ENCODE data around the gene RPEL1. TPM values are rescaled to one million over a fixed set of nuclear protein-coding genes. Genes with fewer than 3 reads are reported as not detected.
A peak's percentile ranks its signal among the peaks of the same experiment; 100 is the strongest.
"Not testable (repeated sequence)": the region's sequence is repeated elsewhere in the genome, so short reads cannot be mapped to it uniquely, and the experiment has no call there.

Gene RPEL1
- total RNA-seq, result not detected

DNA sequence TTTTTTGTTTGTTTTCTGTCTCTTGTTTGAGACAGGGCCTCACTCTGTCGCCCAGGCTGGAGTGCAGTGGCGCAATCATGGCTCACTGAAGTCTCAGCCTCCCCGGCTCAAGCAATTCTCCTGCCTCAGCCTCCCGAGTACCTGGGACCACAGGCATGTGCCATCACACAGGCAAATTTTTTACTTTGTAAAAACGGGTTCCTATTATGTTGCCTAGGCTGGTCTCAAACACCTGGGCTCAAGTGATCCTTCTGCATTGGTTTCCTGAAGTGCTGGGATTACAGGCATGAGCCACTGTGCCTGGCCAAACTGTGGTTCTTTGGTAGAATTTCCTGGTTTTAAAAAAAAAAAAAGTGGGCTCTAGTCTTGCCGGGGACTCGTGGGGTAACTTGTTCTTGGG is at the start of gene RPEL1:
Gene RPEL1, plus strand, starts transcription at position 301 of the 400 bp plus-strand sequence. CDS start 110 bp downstream, outside the sequence.
- H3K9me3 ChIP-seq; H3K27me3 ChIP-seq; H3K36me3 ChIP-seq; H3K4me3 ChIP-seq; DNase-seq; H3K27ac ChIP-seq; intact Hi-C loops (cut with DNase I; ENCODE audit: low total_unique reads): not testable (repeated sequence)
- in situ Hi-C loops (cut with MboI; ENCODE audit: low pct_ligation_motif_present in 1 of 4, low pct_unique_long_range_greater_than_20kb in 1 of 4, low sequenced_read_pairs in 3 of 4), result loop anchor here in 3 of 4 donors (10.0 to 25.0 kb wide), 4 partner anchors 133 to 333 kb away; partner anchors contain the start of gene CNNM2 (in 3 of the 3)
- WGBS, 2 donors (ENCODE audit: low coverage in 1 of 2), result 88 to 90% methylated on average over 7 of the region's 7 CpGs
- H3K4me1 ChIP-seq, result peaks cover 6 to 25% (median 11%) of the 10 kb centered on the region in 4 donors

DNA sequence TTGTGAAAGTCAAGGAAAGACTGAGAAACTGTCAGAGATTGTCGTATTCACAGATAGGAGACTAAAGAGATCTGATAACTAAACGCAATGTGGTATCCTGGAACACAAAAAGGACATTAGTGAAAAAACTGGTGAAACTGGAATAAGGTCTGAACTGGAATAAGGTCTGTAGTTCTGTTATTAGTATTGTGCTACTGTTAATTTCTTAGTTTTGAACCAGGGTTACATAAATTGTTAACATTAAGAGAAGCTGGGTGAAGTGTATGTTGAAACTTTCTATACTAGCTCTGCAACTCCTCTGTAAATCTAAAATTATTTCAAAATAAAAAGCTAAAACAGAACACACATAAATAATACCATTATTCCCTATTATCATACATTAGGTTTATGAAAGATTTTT is 49.2 kb upstream of the RPEL1 start:
- DNase-seq, result no peak
- Histone ChIP-seq H3K27me3 (no peaks in the 10 kb centered on the region), H3K9me3 (no peaks in the 10 kb centered on the region), H3K27ac (peak overlapping the region in 1 of 4 donors; percentile 31), H3K36me3 (no peaks in the 10 kb centered on the region), H3K4me3 (no peak overlapping the region), H3K4me1 (peaks cover 6 to 22% (median 10%) of the 10 kb centered on the region in 4 donors)
- in situ Hi-C loops (cut with MboI; ENCODE audit: low pct_ligation_motif_present in 1 of 4, low pct_unique_long_range_greater_than_20kb in 1 of 4, low sequenced_read_pairs in 3 of 4), result no loop called here
- intact Hi-C loops (cut with DNase I; ENCODE audit: low total_unique reads), result no loop called here
- WGBS, 2 donors (ENCODE audit: low coverage in 1 of 2), result 68 to 97% methylated on average over 2 of the region's 2 CpGs
- TF ChIP-seq, protein P1, sequence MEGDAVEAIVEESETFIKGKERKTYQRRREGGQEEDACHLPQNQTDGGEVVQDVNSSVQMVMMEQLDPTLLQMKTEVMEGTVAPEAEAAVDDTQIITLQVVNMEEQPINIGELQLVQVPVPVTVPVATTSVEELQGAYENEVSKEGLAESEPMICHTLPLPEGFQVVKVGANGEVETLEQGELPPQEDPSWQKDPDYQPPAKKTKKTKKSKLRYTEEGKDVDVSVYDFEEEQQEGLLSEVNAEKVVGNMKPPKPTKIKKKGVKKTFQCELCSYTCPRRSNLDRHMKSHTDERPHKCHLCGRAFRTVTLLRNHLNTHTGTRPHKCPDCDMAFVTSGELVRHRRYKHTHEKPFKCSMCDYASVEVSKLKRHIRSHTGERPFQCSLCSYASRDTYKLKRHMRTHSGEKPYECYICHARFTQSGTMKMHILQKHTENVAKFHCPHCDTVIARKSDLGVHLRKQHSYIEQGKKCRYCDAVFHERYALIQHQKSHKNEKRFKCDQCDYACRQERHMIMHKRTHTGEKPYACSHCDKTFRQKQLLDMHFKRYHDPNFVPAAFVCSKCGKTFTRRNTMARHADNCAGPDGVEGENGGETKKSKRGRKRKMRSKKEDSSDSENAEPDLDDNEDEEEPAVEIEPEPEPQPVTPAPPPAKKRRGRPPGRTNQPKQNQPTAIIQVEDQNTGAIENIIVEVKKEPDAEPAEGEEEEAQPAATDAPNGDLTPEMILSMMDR (IDR thresholded peaks at IDR 0.05), result no peak
- no peak for TF ChIP-seq POLR2AphosphoS5 (IDR thresholded peaks at IDR 0.05)

DNA sequence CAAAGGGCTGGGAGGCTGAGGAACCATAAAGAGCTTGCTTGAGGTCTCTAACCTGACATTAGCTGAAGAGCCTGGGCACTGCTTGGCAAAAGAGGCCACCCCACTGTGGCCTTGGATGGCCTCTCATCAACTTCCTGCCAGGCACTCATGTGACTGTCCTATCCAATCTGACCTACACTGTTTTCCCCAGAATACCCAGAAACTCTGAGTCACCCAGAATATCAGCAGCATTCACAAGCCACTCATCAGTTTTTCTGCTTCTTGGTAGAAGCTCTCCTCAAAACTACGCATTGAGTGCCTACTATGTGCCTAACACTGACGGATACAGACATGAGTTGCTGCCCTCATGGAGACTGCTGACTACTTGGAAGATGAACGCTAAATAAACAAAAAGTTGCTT is 48.5 kb upstream of the RPEL1 start:
- TF ChIP-seq POLR2AphosphoS5 (IDR thresholded peaks at IDR 0.05) (peak in 1 of 3 donors; percentile 44), POLR2A (IDR thresholded peaks at IDR 0.05) (no peak), EP300 (IDR thresholded peaks at IDR 0.05; ENCODE audit: low read depth) (no peak)
- TF ChIP-seq, protein P1 (IDR thresholded peaks at IDR 0.05), result no peak
- WGBS, 2 donors (ENCODE audit: low coverage in 1 of 2), result 69% methylated on average over 3 of the region's 3 CpGs
- intact Hi-C loops (cut with DNase I; ENCODE audit: low total_unique reads) (no loop called here), in situ Hi-C loops (cut with MboI; ENCODE audit: low pct_ligation_motif_present in 1 of 4, low pct_unique_long_range_greater_than_20kb in 1 of 4, low sequenced_read_pairs in 3 of 4) (no loop called here)
- H3K27ac ChIP-seq, result peak overlapping the region in 3 of 4 donors; percentile 33 to 41 (median 38)
- no peaks in the 10 kb centered on the region for H3K36me3 ChIP-seq
- H3K27me3 ChIP-seq, result no peaks in the 10 kb centered on the region
- no peak overlapping the region for H3K4me3 ChIP-seq
- DNase-seq, result no peak
- H3K9me3 ChIP-seq, result no peaks in the 10 kb centered on the region
- H3K4me1 ChIP-seq, result peaks cover 0 to 17% (median 6%) of the 10 kb centered on the region in 4 donors

DNA sequence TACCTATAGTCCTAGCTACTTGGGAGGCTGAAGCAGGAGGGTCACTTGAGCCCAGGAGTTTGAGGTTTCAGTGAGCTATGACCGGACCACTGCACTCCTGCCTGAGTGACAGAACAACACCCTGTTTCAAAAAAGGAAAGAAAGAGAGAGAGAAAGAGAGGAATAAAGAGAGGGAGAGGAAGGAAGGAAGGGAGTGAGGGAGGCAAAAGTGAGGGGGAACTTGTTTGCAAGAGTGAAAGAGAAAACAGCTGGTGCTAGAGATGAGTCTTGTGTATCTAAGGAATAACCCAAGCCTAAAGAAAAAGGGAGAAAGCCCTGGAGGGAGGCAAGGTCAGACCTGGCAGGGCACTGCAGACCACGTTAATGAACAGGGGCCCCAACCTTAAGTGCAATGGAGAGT is 47.8 kb upstream of the RPEL1 start:
- Histone ChIP-seq H3K9me3 (no peaks in the 10 kb centered on the region), H3K4me3 (no peak overlapping the region), H3K4me1 (peaks cover 0 to 17% (median 6%) of the 10 kb centered on the region in 4 donors), H3K27me3 (no peaks in the 10 kb centered on the region), H3K36me3 (no peaks in the 10 kb centered on the region), H3K27ac (peak overlapping the region in 3 of 4 donors; percentile 33 to 41 (median 38))
- 50 to 80% methylated on average over 1 to 2 of the region's 2 CpGs for WGBS, 2 donors (ENCODE audit: low coverage in 1 of 2)
- intact Hi-C loops (cut with DNase I; ENCODE audit: low total_unique reads), result no loop called here
- DNase-seq, result no peak
- in situ Hi-C loops (cut with MboI; ENCODE audit: low pct_ligation_motif_present in 1 of 4, low pct_unique_long_range_greater_than_20kb in 1 of 4, low sequenced_read_pairs in 3 of 4), result no loop called here
- no peak for TF ChIP-seq EP300 (IDR thresholded peaks at IDR 0.05; ENCODE audit: low read depth)
- TF ChIP-seq, protein P1 (IDR thresholded peaks at IDR 0.05), result no peak

DNA sequence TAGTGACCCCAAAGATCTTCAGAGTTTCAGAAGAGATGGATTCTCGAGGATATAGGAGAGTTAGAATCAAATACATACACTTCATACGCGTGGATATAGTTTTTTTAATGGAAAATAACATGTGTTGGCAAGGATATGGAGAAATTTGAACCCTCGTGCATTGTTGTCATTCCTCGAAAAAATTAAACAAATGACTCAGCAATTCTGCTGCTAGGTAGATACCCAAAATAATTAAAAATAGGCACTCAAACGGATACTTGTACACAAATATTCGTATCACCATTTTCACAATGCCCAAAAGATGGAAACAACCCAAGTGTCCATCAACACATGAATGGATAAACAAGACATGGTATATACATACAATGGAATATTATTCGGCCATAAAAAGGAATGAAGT is 47.0 kb upstream of the RPEL1 start:
- in situ Hi-C loops (cut with MboI; ENCODE audit: low pct_ligation_motif_present in 1 of 4, low pct_unique_long_range_greater_than_20kb in 1 of 4, low sequenced_read_pairs in 3 of 4) (no loop called here), intact Hi-C loops (cut with DNase I; ENCODE audit: low total_unique reads) (no loop called here)
- Histone ChIP-seq H3K9me3 (no peaks in the 10 kb centered on the region), H3K4me3 (no peak overlapping the region), H3K4me1 (peaks cover 0 to 13% (median 3%) of the 10 kb centered on the region in 4 donors), H3K36me3 (no peaks in the 10 kb centered on the region), H3K27me3 (no peaks in the 10 kb centered on the region), H3K27ac (no peak overlapping the region)
- DNase-seq, result no peak
- TF ChIP-seq POLR2A (IDR thresholded peaks at IDR 0.05), result no peak
- TF ChIP-seq POLR2AphosphoS5 (IDR thresholded peaks at IDR 0.05), result no peak
- TF ChIP-seq, protein P1 (IDR thresholded peaks at IDR 0.05), result no peak
- TF ChIP-seq EP300 (IDR thresholded peaks at IDR 0.05; ENCODE audit: low read depth), result no peak
- 91 to 97% methylated on average over 6 to 8 of the region's 8 CpGs for whole genome bisulfite sequencing, 2 donors (ENCODE audit: low coverage in 1 of 2)
